GM18505 (cell line): ENCODE results near the gene STK33.
A peak's percentile ranks its signal among the peaks of the same experiment; 100 is the strongest.
"Not testable (repeated sequence)": the region's sequence is repeated elsewhere in the genome, so short reads cannot be mapped to it uniquely, and the experiment has no call there.

Source experiments
- ATAC-seq: cut with Tn5 transposase; IDR thresholded peaks from one replicate; pipeline ENCODE4 v1.9.1; 2021; ENCODE audit not compliant: unreplicated experiment
- POLR2A ChIP-seq: IDR thresholded peaks from 4 replicates; pipeline ENCODE4 v1.6.1; 2011; ENCODE audit warnings: borderline replicate concordance; ENCODE audit not compliant: insufficient read depth, insufficient read length; ENCODE audit errors: extremely low read depth

Gene STK33

DNA sequence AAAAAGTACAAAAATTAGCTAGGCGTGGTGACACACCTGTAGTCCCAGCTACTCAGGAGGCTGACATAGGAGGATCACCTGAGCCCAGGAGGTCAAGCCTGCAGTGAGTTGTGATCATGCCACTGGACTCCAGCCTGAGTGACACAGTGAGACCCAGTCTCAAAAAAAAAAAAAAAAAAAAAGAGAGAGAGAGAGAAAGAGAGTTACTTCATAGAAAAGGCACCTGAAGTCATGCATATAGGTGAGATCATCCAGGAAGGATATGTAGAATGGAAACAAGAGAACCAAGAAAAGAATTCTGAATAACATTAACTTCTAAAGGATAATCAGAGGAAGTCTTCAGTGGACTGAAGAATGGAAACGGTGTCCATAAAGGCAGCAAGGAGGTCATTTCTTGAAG is 106.8 kb downstream of the STK33 start:
- ATAC-seq = no peak
- no peak for TF ChIP-seq POLR2A

DNA sequence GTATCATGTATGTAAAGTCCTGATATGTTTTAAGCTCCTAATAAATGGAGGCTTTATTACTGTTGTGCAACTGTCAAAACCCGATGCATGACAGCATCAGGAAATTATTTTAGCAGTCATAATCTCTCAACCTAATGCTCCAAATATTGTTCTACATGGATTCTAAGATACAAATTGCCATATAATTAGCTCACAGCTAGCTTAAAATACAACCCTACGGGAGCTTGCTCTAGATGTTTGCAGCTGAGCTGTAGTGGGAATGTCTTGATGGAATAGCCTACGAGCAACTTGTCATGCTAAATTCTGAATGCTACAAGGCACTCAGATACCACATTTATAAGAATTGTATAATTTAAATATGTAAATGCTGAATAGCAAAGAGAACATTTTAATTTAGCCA is 109.8 kb downstream of the STK33 start:
- no peak for TF ChIP-seq POLR2A
- ATAC-seq = no peak

DNA sequence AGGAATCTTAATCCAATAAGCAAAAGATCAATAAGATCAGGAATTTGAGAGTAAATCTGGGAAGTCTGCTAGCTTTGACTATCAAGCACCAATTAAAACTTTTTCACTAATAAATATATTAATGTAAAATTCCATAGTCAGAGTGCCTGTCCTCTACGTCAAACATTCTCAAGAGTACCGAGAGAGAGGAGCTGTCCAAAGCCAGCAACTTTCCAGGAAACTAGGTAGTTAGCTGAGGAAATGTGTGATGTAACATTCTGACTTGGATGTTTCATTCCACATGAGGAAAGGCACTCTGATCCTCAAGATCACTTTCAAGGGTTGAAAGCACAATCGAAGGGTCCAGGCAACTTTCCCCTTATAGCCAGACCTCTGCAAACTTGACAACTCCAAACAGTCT is 113.2 kb downstream of the STK33 start:
- TF ChIP-seq POLR2A = no peak
- ATAC-seq = no peak

- TF ChIP-seq POLR2A = no peak
- peak; percentile 79 for ATAC-seq
Measured at GRCh38 chr11:8477680-8478079, 116.3 kb downstream of the STK33 start.

DNA sequence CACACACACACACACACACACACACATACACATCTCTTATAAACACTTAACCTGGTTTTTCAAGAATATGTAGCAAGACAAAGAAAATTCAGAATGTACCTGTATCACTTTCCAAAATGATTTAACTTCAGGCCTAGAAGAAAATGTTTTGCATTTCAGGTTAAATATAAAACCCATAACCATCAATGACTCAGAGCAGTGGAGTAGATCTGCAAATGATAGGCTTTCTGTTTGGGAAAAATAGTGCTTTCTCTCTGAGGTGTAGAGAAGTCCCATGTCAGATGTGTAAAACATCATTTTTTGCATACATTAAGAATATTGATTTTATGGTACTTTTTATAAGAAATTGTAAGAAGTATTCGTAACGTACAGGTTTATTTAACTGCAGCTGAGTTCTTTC is 116.9 kb downstream of the STK33 start:
- no peak for TF ChIP-seq POLR2A
- no peak for ATAC-seq

DNA sequence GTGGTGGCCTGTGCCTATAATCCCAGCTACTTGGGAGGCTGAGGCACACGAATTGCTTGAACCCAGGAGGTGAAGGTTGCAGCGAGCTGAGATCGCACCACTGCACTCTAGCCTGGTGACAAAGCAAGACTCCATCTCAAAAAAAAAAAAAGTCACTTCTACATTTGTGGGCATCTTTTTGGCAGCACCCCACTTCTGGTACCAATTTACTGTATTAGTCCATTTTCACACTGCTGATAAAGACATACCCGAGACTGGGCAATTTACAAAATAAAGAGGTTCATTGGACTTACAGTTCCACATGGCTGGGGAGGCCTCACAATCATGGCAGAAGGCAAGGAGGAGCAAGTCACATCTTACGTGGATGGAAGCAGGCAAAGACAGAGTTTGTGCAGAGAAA is 126.2 kb downstream of the STK33 start:
- not testable (repeated sequence) for ATAC-seq

GRCh38 chr11:8467356-8467755 is 126.7 kb downstream of the STK33 start:
- ATAC-seq = not testable (repeated sequence)

DNA sequence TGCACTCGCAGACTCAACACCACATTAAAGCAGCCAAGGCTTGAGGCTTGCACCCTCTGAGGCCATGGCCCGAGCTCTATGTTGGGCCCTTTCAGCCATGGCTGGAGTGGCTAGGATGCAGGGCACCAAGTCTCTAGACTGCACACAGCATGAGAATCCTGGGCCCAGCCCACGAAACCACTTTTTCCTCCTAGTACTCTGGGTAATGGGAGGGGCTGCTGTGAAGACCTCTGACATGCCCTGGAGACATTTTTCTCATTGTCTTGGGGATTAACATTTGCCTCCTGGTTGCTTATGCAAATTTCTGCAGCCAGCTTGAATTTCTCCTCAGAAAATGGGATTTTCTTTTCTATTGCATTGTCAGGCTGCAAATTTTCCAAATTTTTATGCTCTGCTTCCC is 127.1 kb downstream of the STK33 start:
- ATAC-seq = not testable (repeated sequence)

DNA sequence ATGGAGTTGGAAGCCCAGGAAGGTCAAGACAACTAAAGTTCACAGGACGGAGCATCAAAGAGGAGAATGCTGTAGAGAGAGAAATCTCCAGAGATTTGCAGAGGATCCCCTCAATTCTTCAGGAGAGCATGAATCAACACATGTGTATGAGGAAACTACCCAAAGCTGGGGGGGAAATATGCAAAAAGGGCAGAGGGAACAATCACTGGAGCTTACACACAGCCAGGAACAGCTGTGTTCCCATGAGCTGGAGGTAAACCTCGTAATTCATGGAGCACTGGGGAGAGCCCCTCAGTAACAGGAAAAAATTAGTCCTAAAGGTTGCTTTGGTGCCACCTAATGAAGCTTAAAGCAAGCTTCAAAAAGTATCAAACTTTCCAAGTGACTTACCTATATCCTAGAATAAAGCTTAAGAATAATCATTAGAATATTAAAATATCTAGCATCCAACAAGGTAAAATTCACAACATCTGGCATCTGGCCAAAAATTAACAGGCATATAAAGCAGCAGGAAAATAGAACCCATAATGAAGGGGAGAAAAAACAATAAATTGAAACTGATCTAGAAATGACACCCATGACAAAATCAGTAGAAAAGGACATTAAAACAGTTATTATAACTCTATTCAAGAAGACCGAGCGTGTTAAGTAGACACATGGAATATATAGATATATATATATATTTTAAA is 134.2 kb downstream of the STK33 start:
- no peak for TF ChIP-seq POLR2A

DNA sequence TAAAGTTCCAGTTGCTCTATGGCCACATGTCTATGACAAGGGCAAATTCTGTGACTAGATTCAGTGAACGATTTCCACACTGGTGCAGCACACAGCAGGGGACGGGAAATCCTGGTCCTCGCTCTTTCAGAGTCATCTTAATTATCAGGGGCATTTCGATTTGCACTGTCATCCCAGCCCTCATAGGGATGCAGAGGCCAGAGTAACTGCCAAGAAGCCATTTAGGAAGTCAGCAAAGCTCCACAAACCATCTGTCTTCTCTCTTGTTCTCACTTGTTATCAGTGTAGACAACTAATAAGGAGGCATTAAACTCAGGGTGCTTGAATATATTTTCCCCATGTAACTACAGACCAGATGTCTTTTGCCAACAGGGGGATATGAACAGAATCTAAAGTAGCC is 151.7 kb downstream of the STK33 start:
- no peak for ATAC-seq
- no peak for TF ChIP-seq POLR2A

More for the DNA sequence above, 134.2 kb downstream of the STK33 start:
- ATAC-seq = no peak

GRCh38 chr11:8440649-8441048 is 153.4 kb downstream of the STK33 start:
- no peak for TF ChIP-seq POLR2A
- ATAC-seq = no peak

DNA sequence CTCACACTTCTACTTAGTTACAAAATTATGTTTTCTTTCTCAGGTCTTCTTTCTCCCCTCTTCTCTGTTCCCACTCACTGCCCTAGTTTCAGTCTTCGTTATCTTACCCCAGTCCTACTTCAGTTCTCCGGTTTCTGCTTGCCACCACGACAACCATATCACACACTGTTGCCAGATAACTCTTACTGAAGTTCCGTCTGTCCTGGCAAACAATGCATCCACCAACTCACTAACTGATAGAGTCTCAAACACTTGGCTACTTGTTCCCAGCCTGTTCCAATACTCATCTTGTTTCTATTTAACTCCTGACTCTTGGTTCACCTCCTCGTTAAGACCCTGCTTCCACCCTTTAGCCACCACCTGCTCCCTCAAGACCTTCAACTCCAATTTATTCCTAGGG is 164.5 kb downstream of the STK33 start:
- TF ChIP-seq POLR2A = no peak
- no peak for ATAC-seq

DNA sequence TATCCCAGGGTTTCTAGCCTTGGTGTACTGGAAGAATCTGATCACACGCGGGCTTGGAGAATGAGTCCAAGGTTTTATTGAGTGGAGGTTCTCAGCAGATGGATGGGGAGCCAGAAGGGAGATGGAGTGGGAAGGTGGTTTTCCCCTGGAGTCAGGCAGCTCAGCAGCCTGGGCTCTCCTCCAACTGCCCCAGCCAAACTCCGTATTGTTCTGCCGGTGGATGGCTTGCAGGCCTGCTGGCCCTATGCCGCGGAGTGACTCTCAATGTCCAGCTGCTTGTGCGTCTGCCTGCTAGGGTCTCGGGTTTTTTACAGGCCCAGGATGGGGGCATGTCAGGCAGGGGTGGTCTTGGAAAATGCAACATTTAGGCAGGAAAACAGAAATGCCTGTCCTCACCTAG is 168.0 kb downstream of the STK33 start:
- no peak for ATAC-seq
- TF ChIP-seq POLR2A = no peak

DNA sequence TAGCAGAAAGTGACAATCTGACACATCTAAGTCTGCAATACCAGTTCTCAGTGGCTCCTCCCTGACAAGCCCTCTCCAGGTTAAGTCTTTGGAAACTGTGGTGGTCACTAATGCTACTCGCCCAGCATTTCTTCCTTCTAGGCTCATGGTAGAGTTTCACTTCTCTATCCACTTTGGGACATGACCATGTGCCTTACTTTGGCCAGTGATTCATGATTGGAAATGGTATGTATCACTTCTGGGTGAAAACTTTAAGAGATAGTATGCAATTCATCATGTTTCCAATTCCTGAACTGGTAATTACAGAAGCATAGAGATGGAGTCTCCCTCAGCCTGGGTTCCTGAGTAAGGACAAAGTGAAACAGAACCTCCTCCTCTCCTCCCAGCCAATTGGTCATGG is 178.8 kb downstream of the STK33 start:
- ATAC-seq = no peak
- TF ChIP-seq POLR2A = no peak
